ENCODE data around the gene COL9A3. TPM values are rescaled to one million over a fixed set of nuclear protein-coding genes. Genes with fewer than 3 reads are reported as not detected.

Gene COL9A3
- total and polyA plus RNA-seq, 2 donors from 2014 or later: 2.3 to 4.3 TPM

- Histone ChIP-seq H3K36me3 (ENCODE audit: control insufficient read depth in 2 of 3, insufficient read depth in 3 of 3, low read length in 3 of 3) (no peaks in the 10 kb centered on the region), H3K4me1 (ENCODE audit: control insufficient read depth in 2 of 3, insufficient read depth in 2 of 3, low read depth in 1 of 3, low read length in 3 of 3) (peaks cover 0 to 13% (median 0%) of the 10 kb centered on the region in 3 donors), H3K9me3 (ENCODE audit: control insufficient read depth in 2 of 3, insufficient read depth in 1 of 3, low read length in 3 of 3) (no peaks in the 10 kb centered on the region), H3K27ac (ENCODE audit: low read depth in 2 of 2, low read length in 2 of 2) (no peak overlapping the region), H3K4me3 (ENCODE audit: low read length in 3 of 3) (no peak overlapping the region), H3K9ac (ENCODE audit: low read length in 3 of 3) (no peak overlapping the region), H3K27me3 (ENCODE audit: control insufficient read depth, insufficient read depth, low read length) (no peaks in the 10 kb centered on the region)
- DNase-seq (peak in 1 of 5 donors; percentile 80), FAIRE-seq (no peak)
- intact Hi-C loops (cut with DNase I): no loop called here
- TF ChIP-seq CTCF (IDR thresholded peaks at IDR 0.05; ENCODE audit: borderline replicate concordance, extremely low read depth, insufficient read depth): no peak
Observed at GRCh38 chr20:62832212-62832922, 15.5 kb downstream of the COL9A3 start.

DNA sequence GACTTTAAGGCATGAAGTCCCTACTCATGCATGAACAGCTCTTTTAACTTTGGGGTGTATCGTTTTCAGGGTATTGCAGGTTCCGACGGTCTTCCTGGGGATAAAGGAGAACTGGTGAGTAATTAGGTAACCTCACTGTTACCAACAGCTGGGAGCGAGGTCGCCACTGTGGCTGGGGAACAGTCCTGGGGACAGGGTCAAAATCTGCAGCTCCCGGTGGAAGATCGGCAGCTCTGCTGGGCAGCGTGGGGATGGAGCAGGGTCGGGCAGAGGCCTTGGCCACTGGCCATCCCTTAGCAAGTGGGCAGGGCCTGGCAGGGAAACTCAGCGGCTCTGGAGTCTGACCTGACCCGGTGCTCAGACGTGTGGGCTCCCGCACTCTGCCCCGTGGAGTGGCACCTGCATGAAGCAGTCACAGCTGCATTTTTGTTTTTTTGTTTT lies 16.1 kb downstream of the COL9A3 start:
- TF ChIP-seq CTCF (IDR thresholded peaks at IDR 0.05; ENCODE audit: borderline replicate concordance, extremely low read depth, insufficient read depth): no peak
- Histone ChIP-seq H3K9me3 (ENCODE audit: control insufficient read depth in 2 of 3, insufficient read depth in 1 of 3, low read length in 3 of 3) (no peaks in the 10 kb centered on the region), H3K27ac (ENCODE audit: low read depth in 2 of 2, low read length in 2 of 2) (peak overlapping the region in 1 of 2 donors; percentile 32), H3K9ac (ENCODE audit: low read length in 3 of 3) (no peak overlapping the region), H3K4me3 (ENCODE audit: low read length in 3 of 3) (no peak overlapping the region), H3K36me3 (ENCODE audit: control insufficient read depth in 2 of 3, insufficient read depth in 3 of 3, low read length in 3 of 3) (no peaks in the 10 kb centered on the region), H3K4me1 (ENCODE audit: control insufficient read depth in 2 of 3, insufficient read depth in 2 of 3, low read depth in 1 of 3, low read length in 3 of 3) (peaks cover 0 to 13% (median 0%) of the 10 kb centered on the region in 3 donors), H3K27me3 (ENCODE audit: control insufficient read depth, insufficient read depth, low read length) (no peaks in the 10 kb centered on the region)
- DNase-seq (peak in 1 of 5 donors; percentile 79), FAIRE-seq (no peak)
- intact Hi-C loops (cut with DNase I): no loop called here

- Histone ChIP-seq H3K27ac (ENCODE audit: low read depth in 2 of 2, low read length in 2 of 2) (no peak overlapping the region), H3K9me3 (ENCODE audit: control insufficient read depth in 2 of 3, insufficient read depth in 1 of 3, low read length in 3 of 3) (no peaks in the 10 kb centered on the region), H3K27me3 (ENCODE audit: control insufficient read depth, insufficient read depth, low read length) (no peaks in the 10 kb centered on the region), H3K4me1 (ENCODE audit: control insufficient read depth in 2 of 3, insufficient read depth in 2 of 3, low read depth in 1 of 3, low read length in 3 of 3) (peaks cover 0 to 13% (median 2%) of the 10 kb centered on the region in 3 donors), H3K9ac (ENCODE audit: low read length in 3 of 3) (no peak overlapping the region), H3K4me3 (ENCODE audit: low read length in 3 of 3) (no peak overlapping the region), H3K36me3 (ENCODE audit: control insufficient read depth in 2 of 3, insufficient read depth in 3 of 3, low read length in 3 of 3) (no peaks in the 10 kb centered on the region)
- TF ChIP-seq CTCF (IDR thresholded peaks at IDR 0.05; ENCODE audit: borderline replicate concordance, extremely low read depth, insufficient read depth): no peak
- FAIRE-seq: no peak
- peak in 1 of 5 donors; percentile 38 for DNase-seq
- intact Hi-C loops (cut with DNase I): no loop called here
Observed at GRCh38 chr20:62834967-62835730, 18.3 kb downstream of the COL9A3 start.

All from kidney (tissue), 14 donors.